OCI-LY1 (cell line): ENCODE data around the gene LTB4R.

ENCODE experiments used
- EZH2 ChIP-seq: fragments of 200-600 bp; sonication (generic), shearing (Covaris generic); IDR thresholded peaks from 2 replicates; pipeline ENCODE4 v1.8.0; 2017; ENCODE audit warnings: borderline replicate concordance, mixed run types, mild to moderate bottlenecking, antibody characterized with exemption, low read length, moderate library complexity, mixed read lengths
- TF ChIP-seq, protein P1 (sequence below): fragments of 200-600 bp; sonication (generic), shearing (Covaris generic); IDR thresholded peaks from 2 replicates; pipeline ENCODE4 v1.5.1; 2017; ENCODE audit warnings: mild to moderate bottlenecking, antibody characterized with exemption, low read length, moderate library complexity, mixed read lengths

DNA sequence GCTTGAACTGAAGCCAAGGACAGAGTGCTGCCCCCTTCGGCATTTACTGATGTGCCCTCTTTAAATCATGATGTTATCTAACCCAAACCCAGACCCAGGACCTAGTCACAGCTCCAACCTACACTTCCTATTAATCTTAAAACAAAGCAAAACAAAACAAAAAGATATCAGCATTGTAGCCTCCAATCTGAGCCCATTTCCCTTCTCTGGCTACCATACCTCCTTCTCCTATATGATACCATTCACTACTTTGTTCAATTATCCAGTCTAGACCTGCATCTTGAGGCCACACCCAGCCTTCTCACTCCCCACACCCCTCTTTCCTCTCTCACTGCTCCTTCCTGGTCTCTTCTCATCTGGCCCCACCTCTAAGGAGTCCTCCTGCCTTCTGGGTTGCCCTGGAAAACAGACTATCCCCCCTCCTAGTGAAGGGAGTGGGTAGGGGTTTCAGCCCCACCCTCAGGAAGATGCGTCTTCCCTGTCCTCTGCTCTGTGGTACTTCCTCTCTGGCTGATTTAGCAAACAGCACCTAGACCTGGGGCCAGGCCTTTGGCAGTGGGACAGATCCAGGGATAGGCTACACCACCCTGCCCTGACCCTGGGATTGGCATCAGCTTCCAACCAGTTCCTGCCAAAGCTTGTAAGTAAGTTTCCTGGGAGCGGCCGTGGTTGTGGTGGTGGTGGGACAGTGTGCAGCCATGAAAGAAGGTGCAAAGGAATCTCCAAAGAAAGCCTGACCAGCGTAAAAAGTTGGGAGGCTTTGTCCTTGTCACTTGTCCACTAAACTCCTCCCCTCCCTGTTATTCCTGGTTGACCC, 3.3 kb downstream of the LTB4R start:
- TF ChIP-seq EZH2, result no peak
- TF ChIP-seq, protein P1, sequence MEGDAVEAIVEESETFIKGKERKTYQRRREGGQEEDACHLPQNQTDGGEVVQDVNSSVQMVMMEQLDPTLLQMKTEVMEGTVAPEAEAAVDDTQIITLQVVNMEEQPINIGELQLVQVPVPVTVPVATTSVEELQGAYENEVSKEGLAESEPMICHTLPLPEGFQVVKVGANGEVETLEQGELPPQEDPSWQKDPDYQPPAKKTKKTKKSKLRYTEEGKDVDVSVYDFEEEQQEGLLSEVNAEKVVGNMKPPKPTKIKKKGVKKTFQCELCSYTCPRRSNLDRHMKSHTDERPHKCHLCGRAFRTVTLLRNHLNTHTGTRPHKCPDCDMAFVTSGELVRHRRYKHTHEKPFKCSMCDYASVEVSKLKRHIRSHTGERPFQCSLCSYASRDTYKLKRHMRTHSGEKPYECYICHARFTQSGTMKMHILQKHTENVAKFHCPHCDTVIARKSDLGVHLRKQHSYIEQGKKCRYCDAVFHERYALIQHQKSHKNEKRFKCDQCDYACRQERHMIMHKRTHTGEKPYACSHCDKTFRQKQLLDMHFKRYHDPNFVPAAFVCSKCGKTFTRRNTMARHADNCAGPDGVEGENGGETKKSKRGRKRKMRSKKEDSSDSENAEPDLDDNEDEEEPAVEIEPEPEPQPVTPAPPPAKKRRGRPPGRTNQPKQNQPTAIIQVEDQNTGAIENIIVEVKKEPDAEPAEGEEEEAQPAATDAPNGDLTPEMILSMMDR, result no peak
